ENCODE results near the gene CHPF.

- TF ChIP-seq EZH2 (IDR thresholded peaks at IDR 0.05; ENCODE audit: insufficient read depth, poor library complexity, severe bottlenecking) = no peak
- TF ChIP-seq EZH2phosphoT487 (IDR thresholded peaks at IDR 0.05; ENCODE audit: insufficient read depth, low read depth) = no peak
Measured at GRCh38 chr2:219506153-219506801, 37.3 kb downstream of the CHPF start.
